HG03469 (cell line): ENCODE measurements around the gene TPP2.

Source experiments
- ATAC-seq: cut with Tn5 transposase; IDR thresholded peaks from one replicate; pipeline ENCODE4 v1.9.1; 2021; ENCODE audit warnings: mild to moderate bottlenecking, moderate library complexity, moderate number of reproducible peaks; ENCODE audit not compliant: unreplicated experiment

The TPP2 gene

GRCh38 chr13:102721800-102722231 lies 125.0 kb downstream of the TPP2 start:
- no peak for ATAC-seq

DNA sequence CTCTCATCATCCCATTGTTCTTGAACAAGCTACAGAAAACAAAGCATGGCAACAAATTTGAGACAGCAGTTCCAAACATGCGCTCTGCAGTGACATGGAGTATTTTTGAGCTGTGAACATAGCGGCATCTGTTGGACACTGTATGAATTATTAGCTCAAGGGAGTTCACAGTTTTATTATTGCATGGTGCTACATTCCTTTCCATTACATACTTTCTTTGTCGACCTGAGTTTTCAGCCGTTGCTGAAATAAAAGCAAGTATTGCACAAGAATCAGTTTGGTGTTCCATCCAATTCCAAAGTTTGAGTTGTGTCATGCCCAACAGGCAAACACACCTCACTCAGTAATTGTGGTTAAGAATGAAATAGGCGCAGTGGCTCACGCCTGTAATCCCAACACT lies 128.1 kb downstream of the TPP2 start:
- no peak for ATAC-seq

DNA sequence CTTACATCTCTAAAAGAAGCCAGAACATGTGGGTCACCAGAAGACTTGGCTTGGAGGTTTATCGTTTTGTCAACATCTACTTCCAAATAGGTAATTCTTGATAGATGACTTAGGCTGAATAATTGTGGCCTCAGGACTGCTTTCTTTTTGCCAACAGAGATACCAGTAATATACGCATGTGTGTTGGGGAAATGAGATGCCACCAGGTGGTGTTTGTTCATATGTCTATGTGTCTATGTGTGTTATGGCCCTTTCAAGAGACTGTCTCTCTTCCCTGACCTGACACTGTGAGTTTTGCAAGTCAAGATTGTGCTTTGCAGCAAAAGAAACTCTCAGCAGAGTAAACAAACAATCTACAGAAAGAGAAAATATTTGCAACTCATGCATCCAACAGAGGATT lies 129.6 kb downstream of the TPP2 start:
- ATAC-seq, result no peak
